Testis (tissue), 2 donors: ENCODE data around the gene MROH9.

Experiments used
- POLR2A ChIP-seq: fragments of 450-650 bp; IDR thresholded peaks from one replicate; pipeline ENCODE4 v1.6.1; 2017; ENCODE audit warnings: antibody characterized with exemption, mild to moderate bottlenecking, moderate library complexity
- TF ChIP-seq, protein P1 (sequence below), 3 experiments: fragments of 450-650 bp in 2 of 3; fragments of 200-600 bp in 1 of 3; sonication (generic) in 1 of 3; IDR thresholded peaks; one replicate each; pipeline ENCODE4 v1.5.1; 2016 to 2019; ENCODE audit warnings: antibody characterized with exemption in 3 of 3, mild to moderate bottlenecking in 2 of 3, moderate library complexity in 1 of 3

- TF ChIP-seq, protein P1, sequence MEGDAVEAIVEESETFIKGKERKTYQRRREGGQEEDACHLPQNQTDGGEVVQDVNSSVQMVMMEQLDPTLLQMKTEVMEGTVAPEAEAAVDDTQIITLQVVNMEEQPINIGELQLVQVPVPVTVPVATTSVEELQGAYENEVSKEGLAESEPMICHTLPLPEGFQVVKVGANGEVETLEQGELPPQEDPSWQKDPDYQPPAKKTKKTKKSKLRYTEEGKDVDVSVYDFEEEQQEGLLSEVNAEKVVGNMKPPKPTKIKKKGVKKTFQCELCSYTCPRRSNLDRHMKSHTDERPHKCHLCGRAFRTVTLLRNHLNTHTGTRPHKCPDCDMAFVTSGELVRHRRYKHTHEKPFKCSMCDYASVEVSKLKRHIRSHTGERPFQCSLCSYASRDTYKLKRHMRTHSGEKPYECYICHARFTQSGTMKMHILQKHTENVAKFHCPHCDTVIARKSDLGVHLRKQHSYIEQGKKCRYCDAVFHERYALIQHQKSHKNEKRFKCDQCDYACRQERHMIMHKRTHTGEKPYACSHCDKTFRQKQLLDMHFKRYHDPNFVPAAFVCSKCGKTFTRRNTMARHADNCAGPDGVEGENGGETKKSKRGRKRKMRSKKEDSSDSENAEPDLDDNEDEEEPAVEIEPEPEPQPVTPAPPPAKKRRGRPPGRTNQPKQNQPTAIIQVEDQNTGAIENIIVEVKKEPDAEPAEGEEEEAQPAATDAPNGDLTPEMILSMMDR (IDR thresholded peaks at IDR 0.05): peak; percentile 28 to 46 (median 41)
- no peak for TF ChIP-seq POLR2A
Observed at GRCh38 chr1:171081314-171081753, 146.0 kb downstream of the MROH9 start.
